ENCODE measurements around the gene NXPE3.
"Not testable (repeated sequence)": the region's sequence is repeated elsewhere in the genome, so short reads cannot be mapped to it uniquely, and the experiment has no call there.

Gene NXPE3

DNA sequence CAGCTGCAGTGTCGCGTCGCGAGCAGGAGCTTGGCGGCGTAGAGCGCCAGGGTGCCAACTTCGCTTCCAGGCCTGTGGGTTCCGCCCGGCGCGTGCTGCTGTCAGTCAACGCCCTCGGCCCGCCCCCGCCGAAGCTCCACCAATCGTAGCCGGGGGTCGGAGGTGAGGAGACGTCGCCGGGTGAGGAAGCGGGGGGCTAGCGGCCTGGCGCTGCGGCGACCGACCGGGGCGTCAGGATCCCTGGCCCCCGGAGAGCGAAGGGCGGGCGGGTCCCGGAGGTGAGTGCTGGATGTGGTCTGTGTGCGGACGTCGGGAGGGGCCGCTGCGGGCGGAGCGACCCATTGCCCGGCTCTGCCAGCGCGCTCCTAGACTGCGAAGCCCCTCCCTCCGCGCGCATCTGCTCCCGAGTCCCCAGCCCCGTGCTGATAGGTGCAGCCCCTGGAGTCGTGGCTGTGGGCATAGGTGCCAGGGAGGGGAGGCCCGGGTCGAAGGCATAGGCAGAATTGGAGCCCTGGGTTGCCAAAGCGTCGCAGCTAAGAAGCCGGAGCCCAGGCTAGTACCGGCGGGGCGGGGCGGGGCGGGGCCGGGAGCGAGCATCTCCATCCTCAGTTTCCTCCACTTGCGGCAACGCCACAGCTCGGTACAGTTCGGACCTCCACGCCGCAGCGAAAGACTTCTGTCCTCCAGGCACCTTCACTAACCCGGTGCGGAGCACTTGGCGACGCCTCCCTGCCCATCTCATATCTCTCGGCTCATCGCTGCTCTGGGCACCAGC lies at the start of gene NXPE3:
Gene NXPE3, plus strand, starts transcription at position 165 of the 775 bp plus-strand sequence. CDS start 6,386 bp downstream, outside the sequence.
- peak; percentile 85 for DNase-seq

DNA sequence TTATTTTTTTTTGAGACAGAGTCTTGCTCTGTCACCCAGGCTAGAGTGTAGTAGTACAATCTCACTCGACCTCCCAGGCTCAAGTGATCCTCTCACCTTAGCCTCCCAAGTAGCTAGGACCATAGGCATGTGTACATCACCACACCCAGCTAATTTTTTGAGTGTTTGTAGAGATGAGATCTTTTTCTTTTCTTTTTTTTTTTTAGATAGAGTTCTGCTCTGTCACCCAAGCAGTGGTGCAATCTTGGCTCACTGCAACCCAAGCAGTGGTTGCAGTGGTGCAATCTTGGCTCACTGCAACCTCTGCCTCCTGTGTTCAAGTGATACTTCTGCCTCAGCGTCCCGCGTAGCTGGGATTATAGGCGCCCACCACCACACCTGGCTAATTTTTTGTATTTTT lies 49.4 kb upstream of the NXPE3 start:
- DNase-seq = no peak

- DNase-seq = no peak
Observed at GRCh38 chr3:101730839-101731238, 48.2 kb upstream of the NXPE3 start.

GRCh38 chr3:101732240-101732641 lies 46.8 kb upstream of the NXPE3 start:
- DNase-seq = no peak

DNA sequence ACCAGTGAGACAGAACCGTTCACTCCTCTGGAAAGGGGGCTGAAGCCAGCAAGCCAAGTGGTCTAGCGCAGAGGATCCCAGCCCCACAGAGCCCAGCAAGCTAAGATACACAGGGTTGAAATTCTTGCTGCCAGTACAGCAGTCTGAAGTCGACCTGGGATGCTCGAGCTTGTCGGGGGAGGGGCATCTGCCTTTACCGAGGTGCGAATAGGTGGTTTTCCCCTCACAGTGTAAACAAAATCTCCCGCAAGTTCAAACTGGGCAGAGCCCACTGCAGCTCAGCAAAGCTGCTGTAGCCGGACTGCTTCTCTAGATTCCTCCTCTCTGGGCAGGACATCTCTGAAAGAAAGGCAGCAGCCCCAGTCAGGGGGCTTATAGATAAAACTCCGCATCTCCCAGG lies 43.2 kb upstream of the NXPE3 start:
- no peak for DNase-seq

DNA sequence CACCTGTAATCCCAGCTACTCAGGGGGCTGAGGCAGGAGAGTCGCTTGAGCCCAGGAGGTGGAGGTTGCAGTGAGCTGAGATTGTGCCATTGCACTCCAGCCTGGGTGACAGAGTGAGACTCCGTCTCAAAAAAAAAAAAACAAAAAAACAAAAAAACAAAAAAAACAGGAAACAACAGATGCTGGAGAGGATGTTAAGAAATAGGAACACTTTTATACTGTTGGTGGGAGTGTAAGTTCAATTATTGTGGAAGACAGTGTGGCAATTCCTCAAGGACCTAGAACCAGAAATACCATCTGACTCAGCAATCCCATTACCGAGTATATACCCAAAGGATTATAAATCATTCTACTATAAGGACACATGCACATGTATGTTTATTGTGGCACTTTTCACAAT lies 37.1 kb upstream of the NXPE3 start:
- not testable (repeated sequence) for DNase-seq

DNA sequence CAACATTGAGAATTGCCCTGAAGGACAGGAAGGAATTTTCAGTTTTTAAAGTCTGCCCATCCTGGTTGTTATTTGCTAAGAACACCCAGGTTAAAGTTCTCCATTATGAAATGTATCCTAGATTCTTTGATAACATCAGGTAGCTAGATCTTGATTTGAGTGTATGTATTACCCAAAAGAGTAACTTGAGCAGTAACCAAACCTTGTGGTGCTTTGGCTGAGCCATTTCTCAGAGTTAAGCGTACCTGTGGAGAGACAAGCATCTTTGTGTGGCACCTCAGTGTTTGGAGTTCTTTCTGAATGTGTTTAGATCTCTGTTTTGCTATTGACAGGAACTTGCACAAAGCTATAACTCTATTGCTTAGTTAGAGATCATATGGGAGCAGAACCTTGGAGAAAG lies 34.2 kb upstream of the NXPE3 start:
- no peak for DNase-seq

DNA sequence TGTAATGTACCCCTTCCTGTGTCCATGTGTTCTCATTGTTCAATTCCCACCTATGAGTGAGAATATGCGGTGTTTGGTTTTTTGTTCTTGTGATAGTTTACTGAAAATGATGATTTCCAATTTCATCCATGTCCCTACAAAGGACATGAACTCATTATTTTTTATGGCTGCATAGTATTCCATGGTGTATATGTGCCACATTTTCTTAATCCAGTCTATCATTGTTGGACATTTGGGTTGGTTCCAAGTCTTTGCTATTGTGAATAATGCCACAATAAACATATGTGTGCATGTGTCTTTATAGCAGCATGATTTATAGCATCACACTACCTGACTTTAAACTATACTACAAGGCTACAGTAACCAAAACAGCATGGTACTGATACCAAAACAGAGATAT lies 33.1 kb upstream of the NXPE3 start:
- DNase-seq = not testable (repeated sequence)

DNA sequence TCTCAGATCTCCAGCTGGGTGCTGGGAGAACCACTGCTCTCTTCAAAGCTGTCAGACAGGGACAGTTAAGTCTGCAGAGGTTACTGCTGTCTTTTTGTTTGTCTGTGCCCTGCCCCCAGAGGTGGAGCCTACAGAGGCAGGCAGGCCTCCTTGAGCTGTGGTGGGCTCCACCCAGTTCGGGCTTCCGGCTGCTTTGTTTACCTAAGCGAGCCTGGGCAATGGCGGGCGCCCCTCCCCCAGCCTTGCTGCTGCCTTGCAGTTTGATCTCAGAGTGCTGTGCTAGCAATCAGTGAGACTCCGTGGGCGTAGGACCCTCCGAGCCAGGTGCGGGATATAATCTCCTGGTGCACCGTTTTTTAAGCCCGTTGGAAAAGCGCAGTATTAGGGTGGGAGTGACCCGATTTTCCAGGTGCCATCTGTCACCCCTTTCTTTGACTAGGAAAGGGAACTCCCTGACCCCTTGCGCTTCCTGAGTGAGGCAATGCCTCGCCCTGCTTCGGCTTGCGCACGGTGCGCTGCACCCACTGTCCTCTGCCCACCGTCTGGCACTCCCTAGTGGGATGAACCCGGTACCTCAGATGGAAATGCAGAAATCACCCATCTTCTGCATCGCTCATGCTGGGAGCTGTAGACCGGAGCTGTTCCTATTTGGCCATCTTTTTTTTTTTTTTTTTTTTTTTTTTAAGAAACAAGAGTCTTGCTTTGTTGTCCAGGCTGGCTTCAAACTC lies 25.5 kb upstream of the NXPE3 start:
- DNase-seq = not testable (repeated sequence)

DNA sequence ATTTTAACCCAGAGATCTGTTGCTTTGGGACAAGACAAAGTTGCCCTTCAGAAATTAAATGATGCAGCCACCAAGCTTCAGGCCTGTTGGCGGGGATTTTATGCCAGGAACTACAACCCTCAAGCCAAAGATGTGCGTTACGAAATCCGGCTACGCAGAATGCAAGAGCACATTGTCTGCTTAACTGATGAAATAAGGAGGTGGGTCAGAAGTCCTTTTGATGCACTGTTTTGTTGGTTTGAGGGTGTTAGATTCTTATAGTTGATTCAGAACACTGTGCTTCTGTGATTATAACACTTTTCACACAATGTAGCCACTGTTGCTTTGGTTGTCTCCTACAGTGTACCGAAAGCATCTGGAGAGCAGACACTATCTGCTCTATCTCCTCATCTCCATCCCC lies 20.8 kb upstream of the NXPE3 start:
- DNase-seq = no peak

- DNase-seq = no peak
Observed at GRCh38 chr3:101762041-101762646, 16.9 kb upstream of the NXPE3 start.

DNA sequence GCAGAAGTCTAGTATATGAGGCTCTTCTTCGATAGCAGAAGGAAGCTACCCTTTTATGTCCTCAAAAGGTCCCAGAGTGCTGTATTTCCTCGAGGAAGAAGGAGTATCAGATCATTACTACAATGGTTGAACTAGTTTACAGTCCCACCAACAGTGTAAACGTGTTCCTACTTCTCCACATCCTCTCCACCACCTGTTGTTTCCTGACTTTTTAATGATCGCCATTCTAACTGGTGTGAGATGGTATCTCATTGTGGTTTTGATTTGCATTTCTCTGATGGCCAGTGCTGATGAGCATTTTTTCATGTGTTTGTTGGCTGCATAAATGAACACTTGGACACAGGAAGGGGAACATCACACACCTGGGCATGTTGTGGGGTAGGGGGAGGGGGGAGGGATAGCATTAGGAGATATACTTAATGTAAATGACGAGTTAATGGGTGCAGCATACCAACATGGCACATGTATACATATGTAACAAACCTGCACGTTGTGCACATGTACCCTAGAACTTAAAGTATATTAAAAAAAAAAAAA lies 1.2 kb upstream of the NXPE3 start:
- not testable (repeated sequence) for DNase-seq

DNA sequence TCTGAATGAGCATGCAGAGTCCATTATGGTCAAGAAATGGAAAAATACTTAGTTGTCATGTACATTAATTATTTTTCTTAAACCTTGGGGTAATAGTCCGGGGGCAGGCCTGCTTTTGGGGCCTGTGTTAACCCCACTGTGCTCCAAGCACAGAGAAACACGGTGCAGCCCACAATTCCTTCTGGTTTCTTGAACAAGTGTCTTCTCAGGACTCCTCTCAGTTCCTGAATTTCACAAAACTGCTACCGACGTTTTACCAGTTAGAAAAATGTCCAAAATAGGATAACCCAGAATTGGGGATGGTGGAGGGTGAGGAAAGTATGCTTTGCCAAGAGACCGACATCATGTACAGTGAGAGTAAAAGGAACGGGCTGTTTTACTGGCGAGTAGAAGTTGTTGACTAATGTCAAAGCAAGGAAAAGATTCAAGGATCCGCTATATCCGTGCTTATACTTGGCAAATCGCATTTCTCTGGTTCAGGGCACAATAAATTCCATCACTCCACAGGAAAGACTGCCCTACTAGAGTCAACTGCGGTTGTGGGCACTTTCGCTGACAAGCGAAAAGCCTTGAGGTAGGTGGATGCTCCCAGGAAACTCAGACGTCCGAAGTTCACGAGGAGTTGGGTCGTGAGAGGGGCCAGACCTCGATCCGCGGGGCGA lies 495 bp upstream of the NXPE3 start:
- DNase-seq = no peak

DNA sequence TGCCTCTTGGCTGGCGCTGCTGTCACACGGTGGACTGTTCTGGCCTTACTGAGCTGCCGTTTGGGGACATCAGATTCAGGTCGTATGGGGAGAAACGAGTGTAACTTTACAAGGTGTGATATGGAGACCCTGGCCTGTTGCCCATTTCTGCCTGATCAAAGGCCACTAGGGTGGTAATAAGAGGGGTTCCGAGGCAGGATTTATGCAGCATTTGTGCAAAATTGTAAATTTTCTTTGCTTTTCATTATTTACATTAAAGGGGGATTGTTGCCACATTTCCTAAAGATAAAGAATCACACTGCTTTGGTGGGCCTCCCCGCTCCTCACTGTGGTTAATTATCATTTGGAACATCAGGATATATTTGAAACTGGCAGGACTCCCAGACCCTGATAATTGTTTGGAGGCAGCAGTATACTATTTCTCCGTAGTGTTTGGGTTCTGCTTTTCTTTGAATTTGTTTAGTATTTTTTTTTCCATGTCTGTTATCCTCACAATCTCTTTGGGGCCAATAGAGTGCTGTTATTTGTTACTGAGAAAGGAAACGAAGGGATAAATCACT lies 891 bp downstream of the NXPE3 start:
- no peak for DNase-seq

DNA sequence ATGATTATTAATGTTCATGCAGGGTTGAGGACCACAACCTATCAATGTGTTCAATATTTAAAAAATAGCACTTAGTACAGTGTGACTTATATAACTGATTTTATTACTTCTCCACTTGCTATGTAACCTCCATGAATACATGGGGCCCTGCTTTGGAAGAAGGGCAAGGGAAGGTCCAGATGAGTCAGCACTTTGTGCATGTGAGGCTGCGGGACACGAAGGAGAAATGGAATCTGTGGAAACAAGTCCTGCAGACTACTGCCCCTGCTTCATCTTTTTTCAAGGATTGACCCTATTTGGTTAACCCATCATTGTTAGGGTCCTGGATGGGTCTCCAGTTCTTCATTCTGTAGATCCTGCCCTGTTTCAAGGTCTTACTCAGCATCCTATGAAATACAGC lies 1.6 kb downstream of the NXPE3 start:
- peak; percentile 43 for DNase-seq

DNA sequence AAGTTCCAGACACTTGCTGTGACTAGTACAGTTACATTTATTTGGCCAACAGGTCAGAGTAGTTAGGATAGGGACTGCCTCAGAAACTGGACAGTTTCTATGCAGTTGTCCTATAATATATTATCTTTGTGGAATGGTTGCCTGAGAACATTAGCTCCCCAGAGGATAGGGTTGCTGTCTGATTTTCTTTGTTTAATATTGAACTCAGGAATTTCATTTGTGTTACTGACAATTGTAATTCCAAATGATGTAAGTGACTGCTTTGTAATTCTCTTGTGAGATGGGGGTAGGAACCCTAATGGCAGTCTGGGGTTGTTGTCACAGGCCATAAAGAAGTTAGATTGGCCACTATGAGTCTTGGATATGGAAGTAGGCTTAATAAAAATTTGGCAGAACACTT lies 2.2 kb downstream of the NXPE3 start:
- no peak for DNase-seq

- peak; percentile 80 for DNase-seq
Observed at GRCh38 chr3:101784855-101785613, 6.0 kb downstream of the NXPE3 start.

- no peak for DNase-seq
Observed at GRCh38 chr3:101791778-101792177, 12.8 kb downstream of the NXPE3 start.

DNA sequence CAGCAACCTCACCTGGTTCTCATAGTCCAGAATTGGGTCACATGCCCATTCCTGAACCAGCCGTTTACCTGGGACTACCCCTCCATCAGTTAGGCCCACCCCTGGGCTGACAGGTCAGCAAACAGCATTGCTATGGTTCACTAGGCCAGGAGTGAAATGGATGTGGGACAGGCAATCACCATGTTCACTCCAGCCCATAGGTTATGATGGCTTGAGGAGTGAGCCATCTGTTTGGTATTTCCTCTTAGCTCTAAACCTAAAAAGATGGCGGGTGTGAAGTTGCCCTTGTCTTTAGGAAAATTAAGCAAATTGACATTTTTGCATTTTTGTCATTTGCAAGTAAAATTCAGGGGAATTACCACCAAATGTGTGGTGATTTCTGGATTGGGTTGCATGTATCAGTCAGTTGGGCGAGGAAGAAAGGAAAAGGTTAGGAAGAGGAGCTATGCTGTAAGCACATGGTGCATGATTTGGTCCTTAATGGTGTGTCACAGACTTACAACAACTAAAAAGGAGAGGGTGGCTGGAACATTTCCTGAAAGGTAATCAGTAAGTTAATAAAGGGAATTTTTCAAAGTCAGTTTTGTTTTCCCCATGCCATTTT lies 17.2 kb downstream of the NXPE3 start:
- no peak for DNase-seq

DNA sequence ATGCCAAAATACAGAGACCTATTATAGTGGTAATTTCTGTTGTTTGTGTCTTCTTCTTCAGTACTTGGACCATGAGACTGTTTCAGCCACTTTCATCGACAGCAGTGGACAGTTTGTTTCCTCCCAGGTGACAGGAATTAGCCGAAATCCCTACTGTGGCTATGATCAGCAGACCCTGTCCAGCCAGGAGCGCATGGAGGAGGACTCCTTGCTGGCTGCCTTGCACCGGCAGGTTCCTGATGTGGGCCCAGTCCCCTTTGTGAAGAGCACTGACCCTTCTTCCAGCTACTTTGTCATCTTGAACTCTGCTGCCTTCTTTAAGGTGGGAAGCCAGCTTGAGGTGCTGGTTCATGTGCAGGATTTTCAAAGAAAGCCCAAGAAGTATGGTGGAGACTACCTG lies 22.2 kb downstream of the NXPE3 start:
- no peak for DNase-seq

- no peak for DNase-seq
Observed at GRCh38 chr3:101802179-101802578, 23.2 kb downstream of the NXPE3 start.
